Kidney (tissue), 14 donors: Measurements from ENCODE around the gene DVL1. TPM values are rescaled to one million over a fixed set of nuclear protein-coding genes. Genes with fewer than 3 reads are reported as not detected.

Experiments used
- DNase-seq, 5 donors: peaks; one replicate each; pipeline ENCODE4 v3.0.0-alpha.2; 2013 to 2020
- FAIRE-seq: peaks from 2 replicates; lab custom pipeline; 2012; peaks lifted over from hg19 to GRCh38; lab: Jason Lieb, UNC
- H3K27ac ChIP-seq, 2 donors: one replicate each; pipeline ENCODE4 v1.7.0; 2013; ENCODE audit warnings: low read depth in 2 of 2, low read length in 2 of 2, inconsistent platforms in 1 of 2
- H3K27me3 ChIP-seq: one replicate; pipeline ENCODE4 v1.7.1; 2013; ENCODE audit warnings: low read length, inconsistent platforms; ENCODE audit not compliant: control insufficient read depth, insufficient read depth
- H3K36me3 ChIP-seq, 3 donors: one replicate each; pipeline versions ENCODE4 v1.7.0 to v1.7.1; 2013; ENCODE audit warnings: low read length in 3 of 3, control low read depth in 1 of 3, inconsistent platforms in 1 of 3; ENCODE audit not compliant: insufficient read depth in 3 of 3, control insufficient read depth in 2 of 3
- H3K4me1 ChIP-seq, 3 donors: one replicate each; pipeline versions ENCODE4 v1.7.0 to v1.7.1; 2013; ENCODE audit warnings: low read length in 3 of 3, inconsistent platforms in 1 of 3, low read depth in 1 of 3; ENCODE audit not compliant: control insufficient read depth in 2 of 3, insufficient read depth in 2 of 3
- H3K4me3 ChIP-seq, 3 donors: one replicate each; pipeline versions ENCODE4 v1.7.0 to v1.8.1; 2013; ENCODE audit warnings: low read length in 3 of 3, control low read depth in 1 of 3, inconsistent platforms in 1 of 3
- H3K9ac ChIP-seq, 3 donors: one replicate each; pipeline versions ENCODE4 v1.7.0 to v1.7.1; 2013; ENCODE audit warnings: low read length in 3 of 3, control low read depth in 1 of 3, inconsistent platforms in 1 of 3
- H3K9me3 ChIP-seq, 3 donors: one replicate each; pipeline versions ENCODE4 v1.7.0 to v1.7.1; 2013; ENCODE audit warnings: low read length in 3 of 3, control low read depth in 1 of 3, inconsistent platforms in 1 of 3; ENCODE audit not compliant: control insufficient read depth in 2 of 3, insufficient read depth in 1 of 3
- CTCF ChIP-seq: IDR thresholded peaks from 3 replicates; pipeline ENCODE4 v1.5.1; 2012; ENCODE audit warnings: mild to moderate bottlenecking, moderate library complexity, borderline replicate concordance; ENCODE audit not compliant: insufficient read depth; ENCODE audit errors: extremely low read depth
- intact Hi-C: fragments of 100-400 bp; cut with DNase I; formaldehyde crosslinking; loops from one replicate; pipeline ENCODE4 v1.11.1; 2022
- polyA plus RNA-seq: library from polyadenylated mRNA; stranded (reverse); fragments of 350-450 nt; fragmentation: Illumina TruSeq; extraction: RNeasy Lipid Tissue Mini Kit (QIAGEN cat#74804); gene quantifications from one replicate; pipeline ENCODE4 v1.2.3, GENCODE V29; 2014; ENCODE audit warnings: low read depth, low replicate concordance; ENCODE audit not compliant: insufficient read depth
- total RNA-seq: library from RNA; stranded (reverse); fragmentation: NEBNext Ultra II Directional; extraction: Animal tissue kit (Norgen Biotek cat#: 25700); gene quantifications from one replicate; pipeline ENCODE4 v1.2.1, GENCODE V29; 2021
- donor health status: control.
- donor health status: control.
- donor health status: control.
- donor health status: control.
- donor health status: control.
- donor health status: DM: yes; HTN: yes; CAD: no.
- donor health status: Normal renal cell carcinoma (clear cell type).

Gene DVL1
- total and polyA plus RNA-seq, 2 donors from 2014 or later: 32.5 to 55.0 TPM

GRCh38 chr1:1380860-1381259 lies 31.6 kb upstream of the DVL1 start:
- H3K4me3 ChIP-seq: no peak overlapping the region
- no peak for FAIRE-seq

DNA sequence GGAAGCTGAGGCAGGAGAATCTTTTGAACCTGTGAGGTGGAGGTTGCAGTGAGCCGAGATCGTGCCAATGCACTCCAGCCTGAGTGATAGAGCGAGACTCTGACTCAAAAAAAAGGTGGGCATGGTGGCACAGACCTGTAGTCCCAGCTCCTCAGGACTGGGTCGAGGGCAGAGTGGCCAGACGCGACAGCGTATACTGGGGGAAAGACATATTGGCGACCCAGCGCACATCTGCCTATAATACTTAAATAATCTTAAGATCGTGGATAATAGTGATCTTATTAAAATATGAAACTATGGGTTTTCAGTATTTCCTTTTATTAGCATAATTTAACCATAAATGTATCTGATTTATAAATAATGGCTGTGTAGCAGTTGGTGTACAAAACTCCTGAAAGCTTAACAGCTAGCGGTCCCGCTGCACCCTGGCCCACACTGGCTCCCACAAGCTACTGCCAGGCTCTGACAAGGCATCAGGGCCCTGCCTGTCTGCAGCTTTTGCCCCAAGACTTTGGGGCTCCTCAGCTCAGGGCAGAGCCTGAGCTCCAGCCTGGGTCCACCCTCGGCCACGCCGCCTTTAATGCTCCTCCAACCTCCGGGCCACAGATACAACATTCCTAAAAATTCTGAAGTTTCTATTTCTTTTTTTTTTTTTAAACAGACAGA lies 28.5 kb upstream of the DVL1 start:
- intact Hi-C loops: no loop called here
- TF ChIP-seq CTCF: no peak
- peaks cover 0 to 4% (median 0%) of the 10 kb centered on the region in 3 donors for H3K36me3 ChIP-seq
- peaks cover 0 to 12% (median 0%) of the 10 kb centered on the region in 3 donors for H3K4me1 ChIP-seq
- DNase-seq (no peak), FAIRE-seq (no peak)
- no peak overlapping the region for H3K9ac ChIP-seq
- H3K9me3 ChIP-seq: no peaks in the 10 kb centered on the region
- H3K27me3 ChIP-seq: no peaks in the 10 kb centered on the region
- H3K27ac ChIP-seq: no peak overlapping the region
- no peak overlapping the region for H3K4me3 ChIP-seq

More at GRCh38 chr1:1380860-1381259, 31.6 kb upstream of the DVL1 start:
- DNase-seq: no peak
- Histone ChIP-seq H3K9ac (no peak overlapping the region), H3K36me3 (peaks cover 0 to 5% (median under 1%) of the 10 kb centered on the region in 3 donors), H3K4me1 (no peaks in the 10 kb centered on the region), H3K27ac (no peak overlapping the region), H3K9me3 (no peaks in the 10 kb centered on the region), H3K27me3 (no peaks in the 10 kb centered on the region)
- no peak for TF ChIP-seq CTCF
- intact Hi-C loops: no loop called here

- DNase-seq: no peak
- intact Hi-C loops: no loop called here
- no peak overlapping the region for H3K27ac ChIP-seq
- FAIRE-seq: no peak
- H3K36me3 ChIP-seq: peaks cover 0 to 3% (median 0%) of the 10 kb centered on the region in 3 donors
- no peaks in the 10 kb centered on the region for H3K27me3 ChIP-seq
- H3K4me1 ChIP-seq: peaks cover 0 to 19% (median 0%) of the 10 kb centered on the region in 3 donors
- H3K9me3 ChIP-seq: no peaks in the 10 kb centered on the region
- no peak for TF ChIP-seq CTCF
- no peak overlapping the region for H3K9ac ChIP-seq
- H3K4me3 ChIP-seq: no peak overlapping the region
Observed at GRCh38 chr1:1376551-1377226, 27.5 kb upstream of the DVL1 start.
